ENCODE results near the gene PFDN6. TPM values are rescaled to one million over a fixed set of nuclear protein-coding genes. Genes with fewer than 3 reads are reported as not detected.
A peak's percentile ranks its signal among the peaks of the same experiment; 100 is the strongest.
"Not testable (repeated sequence)": the region's sequence is repeated elsewhere in the genome, so short reads cannot be mapped to it uniquely, and the experiment has no call there.

Gene PFDN6
- polyA plus RNA-seq, 3 donors from 2014 or later, result 25.7 to 55.6 (median 49.2) TPM

DNA sequence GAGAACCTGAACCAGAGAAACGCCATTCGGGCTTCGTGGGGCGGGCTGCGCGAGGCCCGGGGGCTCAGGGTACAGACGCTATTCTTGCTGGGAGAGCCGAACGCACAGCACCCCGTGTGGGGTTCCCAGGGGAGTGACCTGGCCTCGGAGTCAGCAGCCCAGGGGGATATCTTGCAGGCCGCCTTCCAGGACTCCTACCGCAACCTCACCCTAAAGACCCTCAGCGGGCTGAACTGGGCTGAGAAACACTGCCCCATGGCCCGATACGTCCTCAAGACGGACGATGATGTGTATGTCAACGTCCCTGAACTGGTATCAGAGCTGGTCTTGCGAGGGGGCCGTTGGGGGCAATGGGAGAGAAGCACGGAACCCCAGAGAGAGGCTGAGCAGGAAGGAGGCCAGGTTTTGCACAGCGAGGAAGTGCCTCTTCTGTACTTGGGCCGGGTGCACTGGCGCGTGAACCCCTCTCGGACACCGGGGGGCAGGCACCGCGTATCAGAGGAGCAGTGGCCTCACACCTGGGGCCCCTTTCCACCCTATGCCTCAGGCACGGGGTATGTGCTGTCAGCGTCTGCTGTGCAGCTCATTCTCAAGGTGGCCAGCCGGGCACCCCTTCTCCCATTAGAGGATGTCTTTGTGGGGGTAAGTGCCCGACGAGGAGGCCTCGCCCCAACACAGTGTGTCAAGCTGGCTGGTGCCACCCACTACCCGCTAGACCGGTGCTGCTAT is 11.6 kb upstream of the PFDN6 start:
- Mint-ChIP-seq H3K27ac (peak overlapping the region; percentile 91 to 96 (median 94)), H3K9me3 (no peaks in the 10 kb centered on the region), H3K36me3 (peaks cover 12 to 33% (median 16%) of the 10 kb centered on the region in 3 donors), H3K4me1 (peaks cover 50 to 60% of the 10 kb centered on the region in 2 donors), H3K27me3 (ENCODE audit: low read depth in 3 of 3) (peaks cover 2 to 11% (median 7%) of the 10 kb centered on the region in 3 donors), H3K4me3 (peak overlapping the region; percentile 89 to 92 (median 91))
- peak in 2 of 3 donors; percentile 35 to 40 for DNase-seq

DNA sequence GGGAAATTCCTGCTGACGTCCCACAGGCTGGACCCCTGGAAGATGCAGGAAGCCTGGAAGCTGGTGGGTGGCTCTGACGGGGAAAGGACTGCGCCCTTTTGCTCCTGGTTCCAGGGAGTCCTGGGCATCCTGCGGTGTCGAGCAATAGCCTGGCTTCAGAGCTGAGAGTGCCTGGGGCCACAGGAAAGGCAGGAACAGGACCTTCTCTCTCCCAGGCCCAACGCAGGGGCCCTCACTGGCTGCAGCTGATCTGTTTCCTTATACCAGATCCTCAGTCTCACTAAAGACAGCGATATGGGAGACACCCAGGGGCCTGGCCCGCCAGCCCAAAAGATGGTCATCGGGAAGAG is 11.0 kb upstream of the PFDN6 start:
- H3K27ac Mint-ChIP-seq, result peak overlapping the region; percentile 35 to 96 (median 94)
- DNase-seq, result no peak
- H3K27me3 Mint-ChIP-seq (ENCODE audit: low read depth in 3 of 3), result peaks cover 2 to 11% (median 7%) of the 10 kb centered on the region in 3 donors
- H3K36me3 Mint-ChIP-seq, result peaks cover 12 to 30% (median 13%) of the 10 kb centered on the region in 3 donors
- peaks cover 44 to 55% of the 10 kb centered on the region in 2 donors for H3K4me1 Mint-ChIP-seq
- peak overlapping the region; percentile 89 to 92 (median 91) for H3K4me3 Mint-ChIP-seq
- no peaks in the 10 kb centered on the region for H3K9me3 Mint-ChIP-seq

DNA sequence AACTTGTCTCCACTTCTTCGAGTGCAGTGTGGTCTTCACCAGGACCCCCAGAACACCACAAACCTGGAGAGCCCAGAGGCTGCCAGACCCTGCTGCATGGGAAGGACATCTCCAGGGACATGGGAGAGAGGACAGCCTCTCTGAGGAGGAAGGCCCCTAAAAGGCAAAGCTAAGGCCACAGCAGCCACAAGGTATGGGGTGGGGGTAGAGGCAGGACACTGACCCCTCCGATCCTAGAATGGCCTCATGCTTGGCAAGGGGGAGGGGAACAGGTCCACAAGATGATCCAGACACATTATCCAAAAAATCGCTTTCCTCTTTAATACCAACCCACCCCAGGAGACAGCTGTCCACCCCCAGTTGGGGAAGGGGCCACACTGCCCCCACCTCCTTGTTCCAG is 10.6 kb upstream of the PFDN6 start:
- Mint-ChIP-seq H3K4me1 (peaks cover 43 to 51% of the 10 kb centered on the region in 2 donors), H3K27ac (peak overlapping the region; percentile 35 to 96 (median 94)), H3K36me3 (peaks cover 12 to 27% (median 12%) of the 10 kb centered on the region in 3 donors), H3K4me3 (peak overlapping the region; percentile 35 to 92 (median 90)), H3K9me3 (no peaks in the 10 kb centered on the region), H3K27me3 (ENCODE audit: low read depth in 3 of 3) (peaks cover 2 to 11% (median 7%) of the 10 kb centered on the region in 3 donors)
- DNase-seq, result no peak

DNA sequence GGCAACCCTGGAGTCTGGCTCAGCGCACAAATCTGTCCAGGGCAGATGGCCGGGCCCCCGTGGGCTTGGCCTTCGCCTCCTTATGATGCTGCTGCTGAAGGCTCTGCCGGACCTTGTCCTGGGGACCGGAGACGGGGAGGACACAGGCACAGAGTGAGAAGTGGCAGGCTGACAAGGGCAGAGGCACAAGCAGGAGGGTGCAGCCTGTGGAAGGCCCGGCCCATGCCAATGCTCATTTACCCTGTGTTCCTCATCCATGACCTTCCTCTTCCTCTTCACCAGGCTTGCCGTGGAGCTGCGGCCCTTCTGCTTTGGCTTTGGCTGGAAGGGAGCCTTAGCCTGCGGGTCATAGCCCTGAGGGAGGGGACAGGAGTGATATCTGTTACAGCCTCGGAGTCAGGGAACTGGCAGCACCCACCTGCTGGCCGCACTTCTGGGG is 10.1 kb upstream of the PFDN6 start:
- peak overlapping the region in 3 of 5 donors; percentile 35 to 92 (median 91) for H3K4me3 Mint-ChIP-seq
- H3K4me1 Mint-ChIP-seq, result peaks cover 42 to 47% of the 10 kb centered on the region in 2 donors
- H3K36me3 Mint-ChIP-seq, result peaks cover 10 to 28% (median 12%) of the 10 kb centered on the region in 3 donors
- H3K27ac Mint-ChIP-seq, result peak overlapping the region; percentile 38 to 96 (median 74)
- DNase-seq, result no peak
- no peaks in the 10 kb centered on the region for H3K9me3 Mint-ChIP-seq
- peaks cover 2 to 11% (median 7%) of the 10 kb centered on the region in 3 donors for H3K27me3 Mint-ChIP-seq (ENCODE audit: low read depth in 3 of 3)

DNA sequence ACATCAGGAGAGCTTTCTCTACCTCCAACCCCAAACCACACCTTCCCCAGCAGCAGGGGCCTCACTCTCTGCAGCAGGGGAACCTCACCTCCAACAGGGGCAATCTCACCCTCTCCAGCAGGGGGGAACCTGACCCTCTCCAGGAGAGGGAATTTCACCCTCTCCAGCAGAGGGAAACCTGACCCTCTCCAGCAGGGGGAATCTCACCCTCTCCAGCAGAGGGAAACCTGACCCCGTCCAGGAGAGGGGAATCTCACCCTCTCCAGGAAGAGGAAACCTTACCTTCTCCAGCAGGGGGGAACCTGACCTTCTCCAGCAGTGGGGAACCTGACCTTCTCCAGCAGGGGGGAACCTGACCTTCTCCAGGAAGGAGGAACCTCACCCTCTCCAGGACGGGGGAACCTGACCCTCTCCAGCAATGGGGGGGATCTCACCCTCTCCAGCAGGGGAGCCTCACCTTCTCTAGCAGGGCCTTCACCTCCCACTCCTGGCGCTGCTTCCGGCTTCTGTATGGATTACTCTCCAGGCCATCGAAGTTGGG is 9.4 kb upstream of the PFDN6 start:
- peaks cover 4 to 22% (median 5%) of the 10 kb centered on the region in 3 donors for H3K36me3 Mint-ChIP-seq
- H3K4me1 Mint-ChIP-seq, result peaks cover 35 to 39% of the 10 kb centered on the region in 2 donors
- DNase-seq, result no peak
- peaks cover 2 to 11% (median 7%) of the 10 kb centered on the region in 3 donors for H3K27me3 Mint-ChIP-seq (ENCODE audit: low read depth in 3 of 3)
- H3K9me3 Mint-ChIP-seq, result no peaks in the 10 kb centered on the region
- peak overlapping the region in 5 of 6 donors; percentile 18 to 79 (median 40) for H3K27ac Mint-ChIP-seq
- no peak overlapping the region for H3K4me3 Mint-ChIP-seq

DNA sequence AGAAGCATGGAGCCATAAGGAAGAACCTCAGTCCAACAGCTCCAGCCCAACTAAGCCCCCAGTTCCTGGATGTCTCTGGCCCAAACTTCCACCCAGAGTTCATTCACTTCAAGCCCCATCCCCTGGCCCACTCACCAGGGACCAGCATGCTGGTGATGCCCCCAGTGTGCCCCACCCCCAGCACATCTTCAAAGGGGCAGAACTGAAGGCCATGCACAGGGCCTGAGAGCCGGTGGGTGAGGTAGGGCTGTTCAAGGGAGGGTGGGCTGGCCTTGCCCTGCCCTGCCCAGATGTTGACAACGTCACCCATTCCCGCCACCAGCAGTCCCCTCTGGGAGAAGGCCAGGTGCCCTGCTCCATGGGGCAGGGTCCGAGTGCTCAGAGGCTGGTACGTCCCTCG is 8.9 kb upstream of the PFDN6 start:
- H3K27me3 Mint-ChIP-seq (ENCODE audit: low read depth in 3 of 3), result peaks cover 2 to 11% (median 7%) of the 10 kb centered on the region in 3 donors
- no peak overlapping the region for H3K4me3 Mint-ChIP-seq
- peaks cover 4 to 18% (median 5%) of the 10 kb centered on the region in 3 donors for H3K36me3 Mint-ChIP-seq
- H3K27ac Mint-ChIP-seq, result peak overlapping the region in 5 of 6 donors; percentile 18 to 53 (median 35)
- no peaks in the 10 kb centered on the region for H3K9me3 Mint-ChIP-seq
- H3K4me1 Mint-ChIP-seq, result peaks cover 35% of the 10 kb centered on the region in 2 donors
- DNase-seq, result no peak

DNA sequence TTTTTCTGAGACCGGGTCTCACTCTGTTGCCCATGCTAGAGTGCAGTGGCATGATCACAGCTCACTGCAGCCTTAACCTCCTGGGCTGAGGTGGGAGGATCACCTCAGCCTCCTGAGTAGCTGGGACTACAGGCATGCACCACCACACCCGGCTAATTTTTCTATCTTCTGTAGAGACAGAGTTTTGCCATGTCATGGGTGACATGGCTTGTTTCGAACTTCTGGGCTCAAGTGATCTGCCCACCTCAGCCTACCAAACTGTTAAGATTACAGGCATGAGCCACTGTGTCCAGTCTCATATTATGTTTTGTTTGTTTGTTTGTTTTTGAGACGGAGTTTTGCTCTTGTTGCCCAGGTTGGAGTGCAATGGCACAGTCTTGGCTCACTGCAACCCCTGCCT is 4.2 kb upstream of the PFDN6 start:
- Mint-ChIP-seq H3K36me3 (peaks cover 4 to 23% (median 14%) of the 10 kb centered on the region in 3 donors), H3K4me1 (peaks cover 37 to 43% of the 10 kb centered on the region in 2 donors)
- H3K4me3 Mint-ChIP-seq; H3K27me3 Mint-ChIP-seq (ENCODE audit: low read depth in 3 of 3); H3K9me3 Mint-ChIP-seq; DNase-seq; H3K27ac Mint-ChIP-seq: not testable (repeated sequence)

DNA sequence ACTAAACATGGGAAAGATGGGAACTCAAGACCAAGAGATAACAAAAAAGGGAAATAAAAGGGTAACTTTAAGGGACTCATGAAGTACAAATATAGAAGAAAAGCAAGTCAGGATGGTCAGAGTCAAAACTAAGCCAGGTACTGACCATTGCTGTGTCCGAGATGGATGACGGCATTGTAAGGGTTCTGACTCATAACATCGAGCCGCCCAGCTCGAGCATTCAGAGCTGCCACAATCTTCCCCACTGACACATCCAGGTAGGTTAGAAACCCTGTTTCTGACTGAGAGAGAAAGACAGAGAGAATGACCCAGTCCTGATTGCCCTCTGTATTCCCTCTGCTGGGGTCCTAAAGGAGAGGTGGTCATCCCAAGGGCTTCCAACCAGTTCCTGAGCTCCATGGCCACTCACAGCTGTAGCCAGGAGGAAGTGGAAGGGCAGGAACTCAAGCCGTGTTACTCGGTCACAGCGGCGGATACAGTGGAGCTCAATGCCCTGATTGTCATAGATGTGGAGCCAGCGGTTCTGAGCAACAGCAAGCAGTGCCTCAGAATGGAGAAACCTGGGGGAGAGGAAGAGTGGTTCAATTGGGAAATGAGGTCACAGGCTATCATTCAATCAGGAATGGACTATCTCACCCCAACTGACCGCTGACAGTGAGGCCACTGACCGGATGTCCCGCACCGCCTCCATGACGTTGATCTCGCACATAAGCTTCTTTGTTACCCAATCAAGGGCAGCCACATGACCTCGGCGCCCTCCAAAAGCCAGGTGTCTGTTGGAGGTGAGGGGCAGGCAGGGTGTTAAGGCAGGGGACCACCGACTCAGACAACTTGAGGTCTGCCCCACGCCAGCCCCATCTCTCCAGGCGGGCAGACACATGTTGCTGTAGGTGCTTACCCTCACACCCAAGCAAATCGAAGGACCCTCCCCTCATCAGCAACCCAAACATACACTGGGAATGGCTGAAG is 2.2 kb upstream of the PFDN6 start:
- peaks cover 50% of the 10 kb centered on the region in 2 donors for H3K4me1 Mint-ChIP-seq
- H3K27ac Mint-ChIP-seq, result peak overlapping the region in 3 of 6 donors; percentile 3 to 74 (median 53)
- peak overlapping the region; percentile 50 to 99 (median 98) for H3K4me3 Mint-ChIP-seq
- DNase-seq, result no peak
- no peaks in the 10 kb centered on the region for H3K9me3 Mint-ChIP-seq
- H3K36me3 Mint-ChIP-seq, result peaks cover 4 to 33% (median 9%) of the 10 kb centered on the region in 3 donors
- peaks cover 0 to 5% (median 2%) of the 10 kb centered on the region in 3 donors for H3K27me3 Mint-ChIP-seq (ENCODE audit: low read depth in 3 of 3)

DNA sequence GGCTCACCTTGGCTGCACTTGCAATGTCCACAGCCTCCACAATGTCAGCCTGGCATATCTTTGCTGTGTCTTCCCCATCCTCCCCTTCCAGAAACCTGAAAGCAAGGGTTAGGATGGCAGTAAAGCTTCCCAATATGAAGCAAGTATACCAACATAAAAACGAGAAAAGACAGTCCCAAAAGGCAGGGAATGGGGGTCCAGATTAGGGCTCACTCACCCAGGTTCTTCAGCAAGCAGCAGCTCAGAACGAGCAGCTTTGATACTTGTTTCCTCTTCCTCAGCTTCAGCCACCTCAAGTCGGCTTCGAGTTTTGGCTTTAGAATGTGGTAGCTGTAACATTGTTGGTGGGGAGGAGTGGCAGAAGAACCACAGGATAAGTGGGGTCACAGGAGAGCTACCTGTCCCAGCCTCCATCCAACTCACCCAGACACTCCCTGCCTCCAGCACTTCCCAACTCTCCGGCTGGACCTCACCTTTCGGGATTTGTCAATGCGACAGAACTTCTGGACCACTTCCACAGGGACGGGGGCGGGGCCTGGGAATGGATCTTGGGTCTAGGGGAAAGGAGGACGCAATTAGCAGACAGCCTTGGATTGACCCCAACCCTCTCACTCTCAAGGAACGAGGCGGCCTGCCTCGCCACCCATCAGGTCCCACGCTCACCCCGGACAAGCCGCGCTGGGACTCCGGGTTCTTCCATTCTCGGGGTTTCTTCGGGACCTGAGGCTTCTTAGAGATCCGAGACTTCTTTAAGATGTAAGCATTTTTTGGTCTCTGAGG is 1.1 kb upstream of the PFDN6 start:
- Mint-ChIP-seq H3K4me1 (peaks cover 50% of the 10 kb centered on the region in 2 donors), H3K27ac (peak overlapping the region; percentile 87 to 97 (median 94)), H3K36me3 (peaks cover 7 to 37% (median 9%) of the 10 kb centered on the region in 3 donors), H3K27me3 (ENCODE audit: low read depth in 3 of 3) (peaks cover 0 to 5% (median 2%) of the 10 kb centered on the region in 3 donors), H3K9me3 (no peaks in the 10 kb centered on the region), H3K4me3 (peak overlapping the region; percentile 97 to 99 (median 98))
- DNase-seq, result no peak

DNA sequence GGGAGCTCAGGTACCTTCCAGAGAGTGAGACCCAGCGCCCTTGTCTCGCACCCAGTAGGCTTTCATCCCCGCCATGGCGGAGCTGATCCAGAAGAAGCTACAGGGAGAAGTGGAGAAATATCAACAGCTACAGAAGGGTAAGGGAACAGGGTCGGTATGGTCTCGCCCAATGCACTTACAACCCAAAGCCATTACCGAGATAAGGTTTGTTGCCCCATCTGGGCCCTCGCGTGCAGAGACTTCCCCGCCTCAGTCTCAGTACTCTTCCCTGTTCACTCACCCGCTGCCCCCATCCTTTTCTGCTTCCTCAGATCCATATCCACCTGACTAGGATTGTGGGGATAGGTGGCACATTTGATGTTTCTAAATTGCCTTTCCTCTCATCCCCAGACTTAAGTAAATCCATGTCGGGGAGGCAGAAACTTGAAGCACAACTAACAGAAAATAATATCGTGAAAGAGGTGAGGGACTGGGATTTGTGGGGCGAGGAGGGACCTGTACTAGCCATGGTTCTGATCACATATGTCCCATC is 449 bp downstream of the PFDN6 start:
- H3K36me3 Mint-ChIP-seq, result peaks cover 8 to 38% (median 13%) of the 10 kb centered on the region in 3 donors
- peaks cover 49 to 50% of the 10 kb centered on the region in 2 donors for H3K4me1 Mint-ChIP-seq
- peak overlapping the region; percentile 87 to 97 (median 94) for H3K27ac Mint-ChIP-seq
- H3K27me3 Mint-ChIP-seq (ENCODE audit: low read depth in 3 of 3), result peaks cover 0 to 5% (median 2%) of the 10 kb centered on the region in 3 donors
- DNase-seq, result no peak
- no peaks in the 10 kb centered on the region for H3K9me3 Mint-ChIP-seq
- peak overlapping the region; percentile 97 to 99 (median 98) for H3K4me3 Mint-ChIP-seq

DNA sequence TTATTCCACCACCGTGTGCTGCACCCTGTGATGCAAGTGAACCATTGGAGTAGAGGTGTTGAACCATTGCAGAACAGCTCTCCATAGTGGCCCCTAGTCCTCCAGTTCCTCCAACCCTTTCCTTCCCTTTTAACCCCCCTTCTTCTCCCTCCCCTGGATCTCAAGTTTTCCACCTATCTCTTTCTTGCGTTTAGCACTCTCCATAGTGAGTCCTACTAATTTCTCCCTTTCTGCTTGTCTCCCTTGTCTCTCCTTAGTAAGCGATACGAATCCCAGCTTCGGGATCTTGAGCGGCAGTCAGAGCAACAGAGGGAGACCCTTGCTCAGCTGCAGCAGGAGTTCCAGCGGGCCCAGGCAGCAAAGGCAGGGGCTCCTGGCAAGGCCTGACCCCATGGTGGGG is 1.1 kb downstream of the PFDN6 start:
- DNase-seq, result no peak
- Mint-ChIP-seq H3K9me3 (no peaks in the 10 kb centered on the region), H3K4me3 (peak overlapping the region; percentile 97 to 99 (median 98)), H3K36me3 (peaks cover 8 to 38% (median 13%) of the 10 kb centered on the region in 3 donors), H3K27ac (peak overlapping the region in 5 of 6 donors; percentile 51 to 97 (median 87)), H3K27me3 (ENCODE audit: low read depth in 3 of 3) (peaks cover 0 to 5% (median 2%) of the 10 kb centered on the region in 3 donors), H3K4me1 (peaks cover 49 to 50% of the 10 kb centered on the region in 2 donors)

DNA sequence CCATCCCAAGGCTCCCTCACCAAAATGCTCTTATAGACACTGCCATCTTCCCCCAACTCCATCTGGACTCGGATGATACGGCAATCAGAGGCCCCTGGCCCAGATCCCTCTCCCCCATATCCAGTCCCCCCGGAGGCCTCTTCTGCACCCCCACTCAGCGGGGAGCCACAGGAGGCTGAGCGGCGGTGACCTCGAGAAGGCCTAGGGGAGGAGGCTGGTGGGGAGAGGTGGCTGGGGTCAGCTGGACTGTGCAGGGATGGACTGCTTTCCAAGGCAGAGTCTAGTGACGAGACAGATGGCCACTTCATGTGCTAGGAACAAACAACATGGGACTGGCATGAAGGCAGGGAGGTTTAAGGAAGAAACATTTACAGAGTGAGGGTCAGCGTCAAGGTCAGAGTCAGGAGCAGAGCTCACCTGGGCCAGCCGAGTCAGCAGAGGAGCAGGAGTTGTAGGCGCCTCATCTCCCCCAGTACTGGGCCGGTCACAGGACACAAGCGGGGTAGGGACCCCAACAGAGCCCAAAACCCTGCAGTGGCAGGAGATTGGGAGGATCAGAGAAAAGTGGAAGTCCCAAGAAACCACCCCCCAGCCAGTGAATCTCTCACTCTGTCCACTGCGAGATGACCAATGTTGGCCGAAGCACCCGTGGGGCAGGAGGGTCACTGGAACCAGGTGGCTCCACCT is 3.7 kb downstream of the PFDN6 start:
- no peak overlapping the region for H3K4me3 Mint-ChIP-seq
- peaks cover 47 to 53% of the 10 kb centered on the region in 2 donors for H3K4me1 Mint-ChIP-seq

More for the DNA sequence above, 3.7 kb downstream of the PFDN6 start:
- H3K27ac Mint-ChIP-seq, result no peak overlapping the region
- no peaks in the 10 kb centered on the region for H3K9me3 Mint-ChIP-seq
- peaks cover 8 to 25% (median 8%) of the 10 kb centered on the region in 3 donors for H3K36me3 Mint-ChIP-seq
- DNase-seq, result no peak
- peaks cover 2 to 8% (median 2%) of the 10 kb centered on the region in 3 donors for H3K27me3 Mint-ChIP-seq (ENCODE audit: low read depth in 3 of 3)

Data from immature natural killer cell (primary cell).